H1 (cell line): ENCODE data around the gene ZNF385C. TPM values are rescaled to one million over a fixed set of nuclear protein-coding genes. Genes with fewer than 3 reads are reported as not detected.

Experiments
- POU5F1 ChIP-seq: IDR thresholded peaks from 2 replicates; pipeline ENCODE4 v1.6.1; 2011; ENCODE audit warnings: low read depth, mild to moderate bottlenecking, low read length, moderate library complexity
- polyA plus RNA-seq, 7 experiments: library from polyadenylated mRNA; depleted of rRNA in 3 of 7; stranded (reverse) in 5 of 7; unstranded in 2 of 7; fragments of >200 nt in 5 of 7; fragments of 200-250 nt in 2 of 7; gene quantifications; 1 replicate in 5 of 7; 2 replicates in 1 of 7; 4 replicates in 1 of 7; pipeline versions ENCODE4 v1.2.1 to v1.2.3, GENCODE V29; 2011 to 2013; ENCODE audit warnings: missing spikeins in 2 of 7, mixed read lengths in 2 of 7
- total RNA-seq: library from RNA; stranded (reverse); fragmentation: NEBNext Ultra II Directional; extraction: Animal tissue kit (Norgen Biotek cat#: 25700); gene quantifications from 2 replicates; pipeline ENCODE4 v1.2.1, GENCODE V29; 2021
- TF ChIP-seq, protein P1 (sequence below), 3 experiments: IDR thresholded peaks; 1 replicate in 2 of 3; 2 replicates in 1 of 3; pipeline versions ENCODE4 v1.5.1 to v1.6.1; 2011; ENCODE audit warnings: low read length in 3 of 3, mild to moderate bottlenecking in 3 of 3, inconsistent platforms in 2 of 3, low read depth in 1 of 3, moderate library complexity in 1 of 3; ENCODE audit not compliant: insufficient read depth in 1 of 3; ENCODE audit errors: control extremely low read depth in 1 of 3

ZNF385C gene
- total and polyA plus RNA-seq, 2 of the 8 experiments (the other 6 are each of a cell fraction or from before 2014, with no cell fraction given): 3.9 to 6.1 TPM

DNA sequence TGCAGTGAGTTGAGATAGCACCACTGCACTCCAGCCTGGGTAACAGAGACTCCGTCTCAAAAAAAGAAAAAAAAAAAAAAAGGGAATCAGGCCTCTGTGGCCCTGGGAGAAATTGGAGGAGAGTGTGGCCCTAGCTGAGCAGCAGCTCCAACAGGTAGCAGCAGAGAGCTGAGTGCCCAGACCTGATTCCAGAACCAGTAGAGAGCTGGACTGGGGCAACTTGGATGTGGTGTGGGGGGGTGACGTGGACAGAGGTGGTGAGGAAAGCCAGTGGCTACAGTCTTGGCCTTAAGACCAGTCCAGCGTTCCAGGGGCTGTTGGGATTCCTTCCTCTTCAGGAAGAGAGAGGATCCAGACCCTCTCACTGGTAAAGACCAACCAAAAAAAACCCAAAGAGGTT, 26.0 kb upstream of the ZNF385C start (continued):
- TF ChIP-seq, protein P1, sequence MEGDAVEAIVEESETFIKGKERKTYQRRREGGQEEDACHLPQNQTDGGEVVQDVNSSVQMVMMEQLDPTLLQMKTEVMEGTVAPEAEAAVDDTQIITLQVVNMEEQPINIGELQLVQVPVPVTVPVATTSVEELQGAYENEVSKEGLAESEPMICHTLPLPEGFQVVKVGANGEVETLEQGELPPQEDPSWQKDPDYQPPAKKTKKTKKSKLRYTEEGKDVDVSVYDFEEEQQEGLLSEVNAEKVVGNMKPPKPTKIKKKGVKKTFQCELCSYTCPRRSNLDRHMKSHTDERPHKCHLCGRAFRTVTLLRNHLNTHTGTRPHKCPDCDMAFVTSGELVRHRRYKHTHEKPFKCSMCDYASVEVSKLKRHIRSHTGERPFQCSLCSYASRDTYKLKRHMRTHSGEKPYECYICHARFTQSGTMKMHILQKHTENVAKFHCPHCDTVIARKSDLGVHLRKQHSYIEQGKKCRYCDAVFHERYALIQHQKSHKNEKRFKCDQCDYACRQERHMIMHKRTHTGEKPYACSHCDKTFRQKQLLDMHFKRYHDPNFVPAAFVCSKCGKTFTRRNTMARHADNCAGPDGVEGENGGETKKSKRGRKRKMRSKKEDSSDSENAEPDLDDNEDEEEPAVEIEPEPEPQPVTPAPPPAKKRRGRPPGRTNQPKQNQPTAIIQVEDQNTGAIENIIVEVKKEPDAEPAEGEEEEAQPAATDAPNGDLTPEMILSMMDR (IDR thresholded peaks at IDR 0.05; ENCODE audit: control extremely low read depth in 1 of 3, insufficient read depth in 1 of 3, low read depth in 1 of 3, low read length in 3 of 3): peak in 1 of 3 experiments; percentile 3; a peak in 1 of 4 replicates
- no peak for TF ChIP-seq POU5F1
